Liver (tissue), 9 donors: Measurements from ENCODE around the gene PYDC1. TPM values are rescaled to one million over a fixed set of nuclear protein-coding genes. Genes with fewer than 3 reads are reported as not detected.

Experiments
- DNase-seq: peaks from one replicate; pipeline ENCODE4 v3.0.0-alpha.2; 2017; ENCODE audit warnings: low spot score
- H3K27ac ChIP-seq, 2 donors: one replicate each; pipeline ENCODE4 v1.7.0; 2013; ENCODE audit warnings: inconsistent platforms in 2 of 2, low read length in 2 of 2, control low read depth in 1 of 2, low read depth in 1 of 2, mild to moderate bottlenecking in 1 of 2
- H3K27me3 ChIP-seq, 4 donors: one replicate each; pipeline versions ENCODE4 v1.6.1 to v1.7.0; 2013; ENCODE audit warnings: low read length in 3 of 4, inconsistent platforms in 1 of 4, mild to moderate bottlenecking in 1 of 4, moderate library complexity in 1 of 4; ENCODE audit not compliant: control insufficient read depth in 4 of 4, insufficient read depth in 4 of 4
- H3K36me3 ChIP-seq, 4 donors: one replicate each; pipeline versions ENCODE4 v1.6.1 to v1.7.0; 2013; ENCODE audit warnings: low read length in 3 of 4, mild to moderate bottlenecking in 3 of 4, low read depth in 1 of 4, moderate library complexity in 1 of 4; ENCODE audit not compliant: control insufficient read depth in 4 of 4, insufficient read depth in 3 of 4
- H3K4me1 ChIP-seq, 4 donors: one replicate each; pipeline versions ENCODE4 v1.6.1 to v1.7.0; 2013; ENCODE audit warnings: low read length in 3 of 4, mild to moderate bottlenecking in 3 of 4, moderate library complexity in 1 of 4; ENCODE audit not compliant: control insufficient read depth in 4 of 4, insufficient read depth in 4 of 4
- H3K4me3 ChIP-seq, 3 donors: one replicate each; pipeline versions ENCODE4 v1.6.1 to v1.7.0; 2013; ENCODE audit warnings: low read length in 3 of 3, control low read depth in 1 of 3, low read depth in 1 of 3, mild to moderate bottlenecking in 1 of 3
- H3K9ac ChIP-seq, 2 donors: one replicate each; pipeline ENCODE4 v1.7.0; 2013; ENCODE audit warnings: low read length in 2 of 2, mild to moderate bottlenecking in 2 of 2, moderate library complexity in 2 of 2, control low read depth in 1 of 2, low read depth in 1 of 2
- H3K9me3 ChIP-seq, 4 donors: one replicate each; pipeline versions ENCODE4 v1.6.1 to v1.7.0; 2013; ENCODE audit warnings: low read length in 3 of 4; ENCODE audit not compliant: control insufficient read depth in 4 of 4
- ATF3 ChIP-seq: IDR thresholded peaks from 2 replicates; pipeline ENCODE4 v1.6.1; 2016; ENCODE audit warnings: antibody characterized with exemption
- CTCF ChIP-seq: fragments of 150-350 bp; IDR thresholded peaks from 2 replicates; pipeline ENCODE4 v1.5.1; 2017; ENCODE audit warnings: improper control_type of control experiment, low read depth, low read length; ENCODE audit not compliant: missing input control
- FOXA1 ChIP-seq: IDR thresholded peaks from 2 replicates; pipeline ENCODE4 v1.6.1; 2016; ENCODE audit warnings: antibody characterized with exemption
- FOXA2 ChIP-seq: IDR thresholded peaks from 2 replicates; pipeline ENCODE4 v1.6.1; 2016; ENCODE audit warnings: antibody characterized with exemption
- GABPA ChIP-seq, 2 donors: IDR thresholded peaks in 1 of 2; conservative IDR thresholded peaks in 1 of 2; 2 replicates each; pipeline ENCODE4 v1.6.1; 2016; ENCODE audit warnings: antibody characterized with exemption in 2 of 2, mild to moderate bottlenecking in 1 of 2, moderate library complexity in 1 of 2
- HNF4A ChIP-seq, 2 donors: conservative IDR thresholded peaks; 2 replicates each; pipeline ENCODE4 v1.6.1; 2016; ENCODE audit warnings: antibody characterized with exemption in 2 of 2, mild to moderate bottlenecking in 2 of 2
- MAX ChIP-seq: IDR thresholded peaks from 2 replicates; pipeline ENCODE4 v1.6.1; 2016; ENCODE audit warnings: antibody characterized with exemption
- NR2F2 ChIP-seq: IDR thresholded peaks from 2 replicates; pipeline ENCODE4 v1.6.1; 2016; ENCODE audit warnings: antibody characterized with exemption
- RAD21 ChIP-seq, 2 donors: IDR thresholded peaks; 2 replicates each; pipeline ENCODE4 v1.6.1; 2016; ENCODE audit warnings: antibody characterized with exemption in 2 of 2, mild to moderate bottlenecking in 2 of 2
- REST ChIP-seq: IDR thresholded peaks from 2 replicates; pipeline ENCODE4 v1.6.1; 2016; ENCODE audit warnings: antibody characterized with exemption, mild to moderate bottlenecking
- RXRA ChIP-seq, 2 donors: IDR thresholded peaks; 2 replicates each; pipeline ENCODE4 v1.6.1; 2017 to 2018; ENCODE audit warnings: antibody characterized with exemption in 2 of 2, mild to moderate bottlenecking in 1 of 2
- TAF1 ChIP-seq: conservative IDR thresholded peaks from 2 replicates; pipeline ENCODE4 v1.6.1; 2016; ENCODE audit warnings: antibody characterized with exemption, mild to moderate bottlenecking
- YY1 ChIP-seq: IDR thresholded peaks from 2 replicates; pipeline ENCODE4 v1.6.1; 2016; ENCODE audit warnings: antibody characterized with exemption, mild to moderate bottlenecking
- ZBTB33 ChIP-seq: IDR thresholded peaks from 2 replicates; pipeline ENCODE4 v1.6.1; 2016; ENCODE audit warnings: antibody characterized with exemption
- WGBS: extraction: QIAGEN DNeasy Blood & Tissue Kit; methylation state at CpG from one replicate; pipeline ENCODE4 v1.1.7; 2013; 5-methylcytosine and 5-hydroxymethylcytosine counted together
- polyA plus RNA-seq, 2 donors: library from polyadenylated mRNA; stranded (reverse) in 1 of 2; unstranded in 1 of 2; fragments of 200-250 nt in 1 of 2; fragments of >200 nt in 1 of 2; fragmentation: Nextera tagmentation in 1 of 2; extraction: Ambion mirVana in 1 of 2; gene quantifications; one replicate each; pipeline versions ENCODE4 v1.2.1 to v1.2.3, GENCODE V29; 2013 to 2015
- total RNA-seq, 2 donors: library from RNA; depleted of rRNA; stranded (reverse); fragments of >200 nt; gene quantifications; one replicate each; pipeline ENCODE4 v1.2.3, GENCODE V29; 2014
- donor health status: healthy.
- donor health status: healthy.
- donor health status: healthy.
- donor health status: healthy.
- donor health status: healthy.

The PYDC1 gene
- total and polyA plus RNA-seq, 4 donors, result not detected

- H3K4me1 ChIP-seq, result no peaks in the 10 kb centered on the region
- H3K36me3 ChIP-seq, result peaks cover 23 to 87% (median 75%) of the 10 kb centered on the region in 4 donors
- H3K27me3 ChIP-seq, result no peaks in the 10 kb centered on the region
- no peaks in the 10 kb centered on the region for H3K9me3 ChIP-seq
- TF ChIP-seq TAF1, result no peak
- TF ChIP-seq RAD21 (IDR thresholded peaks at IDR 0.05), result no peak
- TF ChIP-seq RXRA (IDR thresholded peaks at IDR 0.05), result no peak
- TF ChIP-seq FOXA2, result no peak
- TF ChIP-seq ATF3, result no peak
- TF ChIP-seq MAX, result no peak
- TF ChIP-seq GABPA (IDR thresholded peaks at IDR 0.05 in 1 of 2, conservative IDR thresholded peaks at IDR 0.05 in 1 of 2), result no peak
- TF ChIP-seq ZBTB33, result no peak
- TF ChIP-seq CTCF, result no peak
- TF ChIP-seq YY1, result no peak
- TF ChIP-seq REST, result no peak
- WGBS, result 97% methylated on average over 17 of the region's 17 CpGs
- DNase-seq, result no peak
- no peak overlapping the region for H3K4me3 ChIP-seq
- no peak overlapping the region for H3K9ac ChIP-seq
- H3K27ac ChIP-seq, result no peak overlapping the region
These were observed 26.0 kb downstream of the PYDC1 start for GRCh38 chr16:31190818-31191444.

- no peak for DNase-seq
- H3K27ac ChIP-seq, result no peak overlapping the region
- TF ChIP-seq MAX, result no peak
- TF ChIP-seq GABPA (IDR thresholded peaks at IDR 0.05 in 1 of 2, conservative IDR thresholded peaks at IDR 0.05 in 1 of 2), result no peak
- TF ChIP-seq NR2F2, result no peak
- TF ChIP-seq REST, result no peak
- TF ChIP-seq YY1, result no peak
- TF ChIP-seq RAD21 (IDR thresholded peaks at IDR 0.05), result no peak
- no peak for TF ChIP-seq HNF4A (conservative IDR thresholded peaks at IDR 0.05)
- TF ChIP-seq RXRA (IDR thresholded peaks at IDR 0.05), result no peak
- TF ChIP-seq FOXA1, result no peak
- TF ChIP-seq CTCF, result no peak
- H3K9ac ChIP-seq, result no peak overlapping the region
- peaks cover 0 to 3% (median 0%) of the 10 kb centered on the region in 4 donors for H3K4me1 ChIP-seq
- WGBS, result 96% methylated on average over 12 of the region's 12 CpGs
- H3K36me3 ChIP-seq, result peaks cover 22 to 93% (median 79%) of the 10 kb centered on the region in 4 donors
- H3K27me3 ChIP-seq, result no peaks in the 10 kb centered on the region
- no peak overlapping the region for H3K4me3 ChIP-seq
- H3K9me3 ChIP-seq, result no peaks in the 10 kb centered on the region
These were observed 26.9 kb downstream of the PYDC1 start for GRCh38 chr16:31190061-31190460.
